Osteoblast (primary cell): Measurements from ENCODE around the gene HTT-AS. TPM values are rescaled to one million over a fixed set of nuclear protein-coding genes. Genes with fewer than 3 reads are reported as not detected.

Source experiments
- DNase-seq: peaks from one replicate; pipeline ENCODE4 v3.0.0; 2011; ENCODE audit warnings: low spot score, mixed read lengths; ENCODE audit not compliant: insufficient read length; ENCODE audit errors: missing footprints
- H2AFZ ChIP-seq: 2 replicates; pipeline ENCODE4 v1.6.0; 2011; ENCODE audit warnings: mild to moderate bottlenecking, low read length
- H3K27ac ChIP-seq: 2 replicates; pipeline ENCODE4 v1.5.1; 2011; ENCODE audit warnings: mild to moderate bottlenecking, low read depth, low read length, moderate library complexity
- H3K27me3 ChIP-seq: 2 replicates; pipeline ENCODE4 v1.6.0; 2012; ENCODE audit warnings: mild to moderate bottlenecking, control low read depth, inconsistent platforms, low read length, moderate library complexity; ENCODE audit not compliant: insufficient read depth
- H3K36me3 ChIP-seq: 2 replicates; pipeline ENCODE4 v1.5.1; 2011; ENCODE audit warnings: mild to moderate bottlenecking, low read length, control low read depth, moderate library complexity; ENCODE audit not compliant: insufficient read depth
- H3K4me1 ChIP-seq: 2 replicates; pipeline ENCODE4 v1.5.1; 2011; ENCODE audit warnings: mild to moderate bottlenecking, low read length, control low read depth, moderate library complexity; ENCODE audit not compliant: insufficient read depth
- H3K4me2 ChIP-seq: 2 replicates; pipeline ENCODE4 v1.6.0; 2011; ENCODE audit warnings: mild to moderate bottlenecking, low read length; ENCODE audit not compliant: insufficient read depth
- H3K4me3 ChIP-seq: fragments of 200-600 bp; sonication (generic); 3 replicates; pipeline ENCODE4 v1.5.1; 2012; ENCODE audit warnings: mild to moderate bottlenecking, low read length, inconsistent platforms; ENCODE audit not compliant: insufficient read depth
- H3K79me2 ChIP-seq: 2 replicates; pipeline ENCODE4 v1.6.0; 2012; ENCODE audit warnings: mild to moderate bottlenecking, low read length, control low read depth, inconsistent platforms; ENCODE audit not compliant: insufficient read depth
- H3K9me3 ChIP-seq: 2 replicates; pipeline ENCODE4 v1.5.1; 2011; ENCODE audit warnings: low read depth, low read length, control low read depth
- H4K20me1 ChIP-seq: 2 replicates; pipeline ENCODE4 v1.6.0; 2012; ENCODE audit warnings: mild to moderate bottlenecking, low read length, control low read depth; ENCODE audit not compliant: insufficient read depth
- CTCF ChIP-seq: IDR thresholded peaks from 2 replicates; pipeline ENCODE4 v1.5.1; 2011; ENCODE audit warnings: mild to moderate bottlenecking, low read depth, low read length, moderate library complexity; ENCODE audit errors: extremely low read depth
- total RNA-seq: library from RNA; depleted of rRNA; stranded (reverse); fragments of >200 nt; gene quantifications from 2 replicates; pipeline ENCODE4 v1.2.3, GENCODE V29; 2012

The HTT-AS gene
- total RNA-seq, 1 donor: not detected

- Histone ChIP-seq H3K4me2 (peak overlapping the region; percentile 50), H3K79me2 (peaks cover 34% of the 10 kb centered on the region), H4K20me1 (no peaks in the 10 kb centered on the region), H3K36me3 (peaks cover 43% of the 10 kb centered on the region), H3K27me3 (no peaks in the 10 kb centered on the region), H3K4me1 (peaks cover 62% of the 10 kb centered on the region), H2AFZ (no peak overlapping the region), H3K27ac (peak overlapping the region; percentile 30), H3K4me3 (peak overlapping the region; percentile 13), H3K9me3 (no peaks in the 10 kb centered on the region)
- DNase-seq: peak; percentile 90
- TF ChIP-seq CTCF: no peak
Measured at GRCh38 chr4:3111461-3111860, 37.1 kb upstream of the HTT-AS start.

GRCh38 chr4:3108211-3108610 lies 33.9 kb upstream of the HTT-AS start:
- Histone ChIP-seq H3K79me2 (peaks cover 26% of the 10 kb centered on the region), H3K36me3 (peaks cover 37% of the 10 kb centered on the region), H3K27ac (peak overlapping the region; percentile 96), H4K20me1 (no peaks in the 10 kb centered on the region), H3K4me1 (peaks cover 40% of the 10 kb centered on the region), H3K9me3 (no peaks in the 10 kb centered on the region), H3K4me3 (peak overlapping the region; percentile 12), H2AFZ (no peak overlapping the region), H3K4me2 (peak overlapping the region; percentile 31), H3K27me3 (no peaks in the 10 kb centered on the region)
- no peak for TF ChIP-seq CTCF
- no peak for DNase-seq

GRCh38 chr4:3107691-3108121 lies 33.4 kb upstream of the HTT-AS start:
- TF ChIP-seq CTCF: no peak
- peak overlapping the region; percentile 12 for H3K4me3 ChIP-seq
- DNase-seq: peak; percentile 83
- H2AFZ ChIP-seq: no peak overlapping the region
- peak overlapping the region; percentile 31 for H3K4me2 ChIP-seq
- no peaks in the 10 kb centered on the region for H3K9me3 ChIP-seq
- H4K20me1 ChIP-seq: no peaks in the 10 kb centered on the region
- H3K27ac ChIP-seq: peak overlapping the region; percentile 96
- peaks cover 37% of the 10 kb centered on the region for H3K4me1 ChIP-seq
- H3K79me2 ChIP-seq: peaks cover 25% of the 10 kb centered on the region
- peaks cover 39% of the 10 kb centered on the region for H3K36me3 ChIP-seq
- H3K27me3 ChIP-seq: no peaks in the 10 kb centered on the region

- Histone ChIP-seq H4K20me1 (no peaks in the 10 kb centered on the region), H3K27ac (peak overlapping the region; percentile 96), H3K79me2 (peaks cover 25% of the 10 kb centered on the region), H3K27me3 (no peaks in the 10 kb centered on the region), H2AFZ (no peak overlapping the region), H3K4me3 (no peak overlapping the region), H3K4me2 (peak overlapping the region; percentile 31), H3K36me3 (peaks cover 40% of the 10 kb centered on the region), H3K4me1 (peaks cover 34% of the 10 kb centered on the region), H3K9me3 (no peaks in the 10 kb centered on the region)
- DNase-seq: no peak
- no peak for TF ChIP-seq CTCF
Measured at GRCh38 chr4:3107271-3107670, 32.9 kb upstream of the HTT-AS start.
